ENCODE measurements around the gene SAMD11.

DNA sequence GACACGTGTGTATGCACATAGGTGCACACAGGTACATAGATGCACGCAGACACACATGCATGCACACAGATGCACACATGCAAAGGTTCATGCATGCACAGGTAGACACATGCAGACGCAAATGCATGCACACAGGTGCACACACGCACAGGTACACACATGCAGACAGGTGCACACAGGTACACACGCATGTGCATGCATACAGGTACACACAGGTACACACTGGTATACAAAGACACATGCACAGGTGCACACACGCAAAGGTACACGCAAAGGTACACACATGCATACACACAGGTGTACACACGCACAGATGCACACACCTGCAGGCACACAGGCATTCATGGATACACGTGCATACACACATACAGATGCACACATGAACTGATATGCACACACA lies 26.5 kb downstream of the SAMD11 start:
- TF ChIP-seq, protein P1, sequence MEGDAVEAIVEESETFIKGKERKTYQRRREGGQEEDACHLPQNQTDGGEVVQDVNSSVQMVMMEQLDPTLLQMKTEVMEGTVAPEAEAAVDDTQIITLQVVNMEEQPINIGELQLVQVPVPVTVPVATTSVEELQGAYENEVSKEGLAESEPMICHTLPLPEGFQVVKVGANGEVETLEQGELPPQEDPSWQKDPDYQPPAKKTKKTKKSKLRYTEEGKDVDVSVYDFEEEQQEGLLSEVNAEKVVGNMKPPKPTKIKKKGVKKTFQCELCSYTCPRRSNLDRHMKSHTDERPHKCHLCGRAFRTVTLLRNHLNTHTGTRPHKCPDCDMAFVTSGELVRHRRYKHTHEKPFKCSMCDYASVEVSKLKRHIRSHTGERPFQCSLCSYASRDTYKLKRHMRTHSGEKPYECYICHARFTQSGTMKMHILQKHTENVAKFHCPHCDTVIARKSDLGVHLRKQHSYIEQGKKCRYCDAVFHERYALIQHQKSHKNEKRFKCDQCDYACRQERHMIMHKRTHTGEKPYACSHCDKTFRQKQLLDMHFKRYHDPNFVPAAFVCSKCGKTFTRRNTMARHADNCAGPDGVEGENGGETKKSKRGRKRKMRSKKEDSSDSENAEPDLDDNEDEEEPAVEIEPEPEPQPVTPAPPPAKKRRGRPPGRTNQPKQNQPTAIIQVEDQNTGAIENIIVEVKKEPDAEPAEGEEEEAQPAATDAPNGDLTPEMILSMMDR (conservative IDR thresholded peaks at IDR 0.05 in 1 of 2, IDR thresholded peaks at IDR 0.05 in 1 of 2; ENCODE audit: extremely low read depth in 1 of 2, insufficient read depth in 1 of 2, low read depth in 1 of 2, low read length in 2 of 2), result no peak
- no peak for TF ChIP-seq EZH2 (IDR thresholded peaks at IDR 0.05; ENCODE audit: borderline replicate concordance, low read length)

Measured in mammary epithelial cell (primary cell).